22Rv1 (cell line): Measurements from ENCODE around the gene IL1RN.

Experiments
- H3K27ac ChIP-seq: fragments of 450-650 bp; 2 replicates; pipeline ENCODE4 v1.5.1; 2017
- CTCF ChIP-seq: fragments of 450-650 bp; IDR thresholded peaks from 2 replicates; pipeline ENCODE4 v1.5.1; 2017; ENCODE audit warnings: mild to moderate bottlenecking
- ZFX ChIP-seq: fragments of 450-650 bp; IDR thresholded peaks from 2 replicates; pipeline ENCODE4 v1.6.1; 2017; ENCODE audit warnings: antibody characterized with exemption, borderline replicate concordance

The IL1RN gene

GRCh38 chr2:113114996-113115395 is 12.4 kb upstream of the IL1RN start:
- H3K27ac ChIP-seq = no peak overlapping the region
- TF ChIP-seq CTCF (no peak), ZFX (no peak)

- no peak overlapping the region for H3K27ac ChIP-seq
- no peak for TF ChIP-seq CTCF
- no peak for TF ChIP-seq ZFX
These were observed 11.1 kb upstream of the IL1RN start for GRCh38 chr2:113116100-113116958.

GRCh38 chr2:113117541-113118262 is 9.7 kb upstream of the IL1RN start:
- no peak overlapping the region for H3K27ac ChIP-seq
- TF ChIP-seq ZFX = no peak
- TF ChIP-seq CTCF = no peak

- TF ChIP-seq CTCF = no peak
- no peak for TF ChIP-seq ZFX
- H3K27ac ChIP-seq = no peak overlapping the region
These were observed 9.1 kb upstream of the IL1RN start for GRCh38 chr2:113118263-113118657.

GRCh38 chr2:113119111-113119510 is 8.3 kb upstream of the IL1RN start:
- no peak for TF ChIP-seq CTCF
- TF ChIP-seq ZFX = no peak
- H3K27ac ChIP-seq = no peak overlapping the region

- H3K27ac ChIP-seq = no peak overlapping the region
- TF ChIP-seq ZFX = no peak
- TF ChIP-seq CTCF = no peak
These were observed 6.5 kb upstream of the IL1RN start for GRCh38 chr2:113120861-113121260.

- H3K27ac ChIP-seq = no peak overlapping the region
- TF ChIP-seq CTCF (no peak), ZFX (no peak)
These were observed 5.0 kb upstream of the IL1RN start for GRCh38 chr2:113122364-113122763.
